HCT116 (cell line): ENCODE data around the gene PAQR3. TPM values are rescaled to one million over a fixed set of nuclear protein-coding genes. Genes with fewer than 3 reads are reported as not detected.

Experiments
- ATAC-seq: fragments of 200-7000 bp; cut with Tn5 transposase; 2 replicates; pipeline ENCODE4 v1.9.1; 2020; ENCODE audit warnings: mild to moderate bottlenecking, moderate library complexity
- BruUV-seq: library from RNA; stranded (reverse); fragments of 400-500 nt; replicated peaks from 2 replicates; lab custom pipeline; 2021; lab: Mats Ljungman, UMichigan
- CTCF ChIA-PET: fragments of 300-600 bp; sonication (Branson Sonifier 250); formaldehyde crosslinking; loops from one replicate; lab custom pipeline; 2021; ENCODE audit warnings: antibody characterized with exemption; lab: Charles Lee
- POLR2A ChIA-PET: fragments of 300-600, 350-600 bp; sonication (Branson Sonifier 250); formaldehyde crosslinking; loops from one replicate; lab custom pipeline; 2021; ENCODE audit warnings: antibody characterized with exemption; lab: Charles Lee
- RAD21 ChIA-PET, 2 experiments: fragments of 300-600 bp; sonication (Branson Sonifier 250); formaldehyde crosslinking; loops; one replicate each; lab custom pipeline; 2023; ENCODE audit warnings: low total read pairs in 2 of 2; ENCODE audit not compliant: uncharacterized antibody in 2 of 2, unreplicated experiment in 2 of 2, low non-redundant PET in 1 of 2; lab: Charles Lee
- DNase-seq: peaks from one replicate; pipeline ENCODE4 v3.0.0-alpha.2; 2010; ENCODE audit warnings: low read depth, low spot score
- H2AFZ ChIP-seq: fragments of 200-600 bp; shearing (Covaris generic), sonication (generic); 2 replicates; pipeline ENCODE4 v1.6.1; 2017; ENCODE audit warnings: low read depth, mixed run types, mixed read lengths, antibody characterized with exemption, low read length; ENCODE audit not compliant: poor library complexity, severe bottlenecking
- H3K27ac ChIP-seq: 2 replicates; pipeline ENCODE4 v1.5.1; 2012; ENCODE audit warnings: low read depth, low read length
- H3K27me3 ChIP-seq: fragments of 200-600 bp; sonication (generic); 2 replicates; pipeline ENCODE4 v1.6.1; 2016; ENCODE audit warnings: mixed run types, low read length, mixed read lengths; ENCODE audit not compliant: insufficient read depth
- H3K36me3 ChIP-seq, 2 experiments: fragments of 200-500 bp in 1 of 2; fragments of 200-600 bp in 1 of 2; sonication (Bioruptor generic) in 1 of 2; sonication (generic) in 1 of 2; 2 replicates each; pipeline versions ENCODE4 v1.5.1 to v1.6.1; 2014 to 2016; ENCODE audit warnings: low read length in 2 of 2, inconsistent platforms in 1 of 2, mixed read lengths in 1 of 2, mixed run types in 1 of 2; ENCODE audit not compliant: insufficient read depth in 2 of 2, control insufficient read depth in 1 of 2
- H3K4me1 ChIP-seq, 2 experiments: fragments of 200-600 bp in 1 of 2; sonication (generic) in 1 of 2; 2 replicates each; pipeline versions ENCODE4 v1.5.1 to v1.6.1; 2012 to 2017; ENCODE audit warnings: low read length in 2 of 2, inconsistent platforms in 1 of 2, mild to moderate bottlenecking in 1 of 2, mixed read lengths in 1 of 2, mixed run types in 1 of 2, moderate library complexity in 1 of 2; ENCODE audit not compliant: insufficient read depth in 2 of 2, control insufficient read depth in 1 of 2
- H3K4me2 ChIP-seq: fragments of 200-600 bp; sonication (generic); 2 replicates; pipeline ENCODE4 v1.6.1; 2017; ENCODE audit warnings: mixed run types, low read length, mixed read lengths
- H3K4me3 ChIP-seq, 2 experiments: fragments of 200-600 bp in 1 of 2; sonication (generic) in 1 of 2; replicated peaks in 1 of 2; 2 replicates each; pipeline ENCODE4 v1.5.1; 2011 to 2016; ENCODE audit warnings: low read length in 2 of 2, control low read depth in 1 of 2, low read depth in 1 of 2, mild to moderate bottlenecking in 1 of 2, mixed read lengths in 1 of 2, mixed run types in 1 of 2
- H3K79me2 ChIP-seq: fragments of 200-600 bp; sonication (generic); 2 replicates; pipeline ENCODE4 v1.6.1; 2017; ENCODE audit warnings: mild to moderate bottlenecking, mixed run types, low read length, moderate library complexity, mixed read lengths; ENCODE audit not compliant: insufficient read depth
- H3K9ac ChIP-seq: fragments of 200-600 bp; sonication (generic); 2 replicates; pipeline ENCODE4 v1.6.1; 2016; ENCODE audit warnings: low read length, mixed read lengths
- H3K9me2 ChIP-seq: fragments of 200-600 bp; sonication (generic), shearing (Covaris generic); 2 replicates; pipeline ENCODE4 v1.6.1; 2017; ENCODE audit warnings: mixed run types, mild to moderate bottlenecking, moderate library complexity; ENCODE audit not compliant: insufficient read depth
- H3K9me3 ChIP-seq, 2 experiments: fragments of 200-500 bp in 1 of 2; fragments of 200-600 bp in 1 of 2; sonication (Bioruptor generic) in 1 of 2; sonication (generic) in 1 of 2; 2 replicates each; pipeline ENCODE4 v1.6.1; 2014 to 2017; ENCODE audit warnings: low read length in 2 of 2, mixed read lengths in 2 of 2, inconsistent platforms in 1 of 2, low read depth in 1 of 2, mild to moderate bottlenecking in 1 of 2, mixed run types in 1 of 2, moderate library complexity in 1 of 2; ENCODE audit not compliant: control insufficient read depth in 1 of 2, insufficient read depth in 1 of 2
- H4K20me1 ChIP-seq: fragments of 200-600 bp; sonication (generic), shearing (Covaris generic); 2 replicates; pipeline ENCODE4 v1.6.1; 2017; ENCODE audit warnings: mixed run types, mild to moderate bottlenecking, moderate library complexity; ENCODE audit not compliant: insufficient read depth
- ATF3 ChIP-seq: IDR thresholded peaks from 2 replicates; pipeline ENCODE4 v1.6.1; 2012
- CBX3 ChIP-seq: IDR thresholded peaks from 2 replicates; pipeline ENCODE4 v1.6.1; 2012; ENCODE audit warnings: low read depth
- CTCF ChIP-seq, 3 experiments: fragments of 200-600 bp in 1 of 3; sonication (generic) in 1 of 3; IDR thresholded peaks in 2 of 3; conservative IDR thresholded peaks in 1 of 3; 2 replicates each; pipeline ENCODE4 v1.5.1; 2012 to 2017; ENCODE audit warnings: low read depth in 2 of 3, low read length in 2 of 3, antibody characterized with exemption in 1 of 3, borderline replicate concordance in 1 of 3, control low read depth in 1 of 3, mild to moderate bottlenecking in 1 of 3, mixed read lengths in 1 of 3, mixed run types in 1 of 3, moderate library complexity in 1 of 3; ENCODE audit not compliant: insufficient read depth in 1 of 3
- EZH2 ChIP-seq: fragments of 200-600 bp; sonication (generic); IDR thresholded peaks from 2 replicates; pipeline ENCODE4 v1.6.1; 2017; ENCODE audit warnings: antibody characterized with exemption, mixed run types
- JUND ChIP-seq: IDR thresholded peaks from 2 replicates; pipeline ENCODE4 v1.6.1; 2012
- MAX ChIP-seq: IDR thresholded peaks from 2 replicates; pipeline ENCODE4 v1.6.1; 2012
- POLR2AphosphoS5 ChIP-seq: IDR thresholded peaks from 2 replicates; pipeline ENCODE4 v1.6.1; 2011; ENCODE audit warnings: mild to moderate bottlenecking, low read depth, low read length, moderate library complexity
- RAD21 ChIP-seq: IDR thresholded peaks from 2 replicates; pipeline ENCODE4 v1.6.1; 2012; ENCODE audit warnings: low read depth, mild to moderate bottlenecking
- SP1 ChIP-seq: IDR thresholded peaks from 2 replicates; pipeline ENCODE4 v1.6.1; 2012; ENCODE audit warnings: low read depth
- TCF7L2 ChIP-seq: IDR thresholded peaks from 2 replicates; pipeline ENCODE4 v1.7.0; 2011; ENCODE audit warnings: borderline replicate concordance, inconsistent platforms; ENCODE audit not compliant: insufficient read depth, insufficient read length; ENCODE audit errors: extremely low read depth
- YY1 ChIP-seq: IDR thresholded peaks from 2 replicates; pipeline ENCODE4 v1.6.1; 2011; ENCODE audit warnings: low read length, low read depth, moderate library complexity, mild to moderate bottlenecking; ENCODE audit not compliant: insufficient replicate concordance; ENCODE audit errors: extremely low read depth
- ZBTB33 ChIP-seq: IDR thresholded peaks from 2 replicates; pipeline ENCODE4 v1.6.1; 2011; ENCODE audit warnings: mild to moderate bottlenecking, low read length, moderate library complexity; ENCODE audit not compliant: insufficient replicate concordance; ENCODE audit errors: extremely low read depth
- ZNF274 ChIP-seq: fragments of 200-500 bp; sonication (Bioruptor generic); IDR thresholded peaks from 2 replicates; pipeline ENCODE4 v1.6.1; 2014; ENCODE audit warnings: mild to moderate bottlenecking, low read depth, low read length, inconsistent platforms
- intact Hi-C: fragments of 100-400 bp; cut with micrococcal nuclease; formaldehyde crosslinking; loops from 2 replicates; pipeline ENCODE4 v1.10.0; 2022
- total RNA-seq: library from RNA; stranded (reverse); gene quantifications from one replicate; pipeline ENCODE4 v1.2.1, GENCODE V29; 2021; ENCODE audit not compliant: unreplicated experiment

Gene PAQR3
- total RNA-seq, 1 experiment from 2014 or later = 32.3 TPM

- no peak for DNase-seq
- POLR2A ChIA-PET = no interaction called here
- no peaks in the 10 kb centered on the region for H3K36me3 ChIP-seq
- ATAC-seq = no peak
- H3K4me1 ChIP-seq = no peaks in the 10 kb centered on the region
- H3K4me2 ChIP-seq = no peak overlapping the region
- H3K9me3 ChIP-seq = no peaks in the 10 kb centered on the region
- H3K9me2 ChIP-seq = no peaks in the 10 kb centered on the region
- no peaks in the 10 kb centered on the region for H3K79me2 ChIP-seq
- no TSS peak for BruUV-seq
- no peak for TF ChIP-seq SP1
- no peak for TF ChIP-seq EZH2
- no peak for TF ChIP-seq CTCF (IDR thresholded peaks at IDR 0.05 in 2 of 3, conservative IDR thresholded peaks at IDR 0.05 in 1 of 3; ENCODE audit: borderline replicate concordance in 1 of 3, insufficient read depth in 1 of 3, low read depth in 2 of 3, low read length in 2 of 3)
- TF ChIP-seq CBX3 = no peak
- no peak for TF ChIP-seq TCF7L2
- no peak for TF ChIP-seq POLR2AphosphoS5
- no peak for TF ChIP-seq YY1
- TF ChIP-seq MAX = no peak
- no peak for TF ChIP-seq RAD21
- no peak for TF ChIP-seq ZNF274
- no peak for TF ChIP-seq ATF3
- TF ChIP-seq JUND = no peak
- TF ChIP-seq ZBTB33 = no peak
- H3K27me3 ChIP-seq = peaks cover 25% of the 10 kb centered on the region
- H3K9ac ChIP-seq = no peak overlapping the region
- no peak overlapping the region for H2AFZ ChIP-seq
- H4K20me1 ChIP-seq = no peaks in the 10 kb centered on the region
- CTCF ChIA-PET = no interaction called here
- intact Hi-C loops = no loop called here
- no peak overlapping the region for H3K27ac ChIP-seq
- no peak overlapping the region for H3K4me3 ChIP-seq
- RAD21 ChIA-PET = no interaction called here
Observed at GRCh38 chr4:78971326-78971725, 32.1 kb upstream of the PAQR3 start.
